GM10248 (cell line): ENCODE measurements around the gene ADCY10.

Experiments
- CTCF ChIA-PET: fragments of 300-600 bp; sonication (Branson Sonifier 250); formaldehyde crosslinking; extraction: SDS; loops from one replicate; lab custom pipeline; 2021; ENCODE audit warnings: antibody characterized with exemption; lab: Yijun Ruan, JAX
- POLR2A ChIA-PET: fragments of 350-650 bp; sonication (Branson Sonifier 250); formaldehyde crosslinking; extraction: SDS; loops from one replicate; lab custom pipeline; 2020; ENCODE audit warnings: antibody characterized with exemption; lab: Yijun Ruan, JAX
- DNase-seq: peaks from one replicate; pipeline ENCODE4 v3.0.0; 2012; ENCODE audit errors: extremely low spot score
- TF ChIP-seq, protein P1 (sequence below): IDR thresholded peaks from 2 replicates; pipeline ENCODE4 v1.5.1; 2012; ENCODE audit warnings: mild to moderate bottlenecking, low read depth; ENCODE audit errors: extremely low read depth, missing control alignments, control extremely low read depth

Gene ADCY10

GRCh38 chr1:167910530-167910929 is 3.4 kb downstream of the ADCY10 start:
- ChIA-PET POLR2A (no interaction called here), CTCF (interaction anchor here (0.8 to 1.6 kb wide), 6 partner anchors 8 to 172 kb away, joined by 3 to 6 read pairs (median 4); no protein-coding TSS in a partner anchor)

GRCh38 chr1:167909691-167910180 is 4.2 kb downstream of the ADCY10 start:
- POLR2A ChIA-PET: no interaction called here
- DNase-seq: no peak

More at GRCh38 chr1:167910530-167910929, 3.4 kb downstream of the ADCY10 start:
- no peak for DNase-seq
- TF ChIP-seq, protein P1, sequence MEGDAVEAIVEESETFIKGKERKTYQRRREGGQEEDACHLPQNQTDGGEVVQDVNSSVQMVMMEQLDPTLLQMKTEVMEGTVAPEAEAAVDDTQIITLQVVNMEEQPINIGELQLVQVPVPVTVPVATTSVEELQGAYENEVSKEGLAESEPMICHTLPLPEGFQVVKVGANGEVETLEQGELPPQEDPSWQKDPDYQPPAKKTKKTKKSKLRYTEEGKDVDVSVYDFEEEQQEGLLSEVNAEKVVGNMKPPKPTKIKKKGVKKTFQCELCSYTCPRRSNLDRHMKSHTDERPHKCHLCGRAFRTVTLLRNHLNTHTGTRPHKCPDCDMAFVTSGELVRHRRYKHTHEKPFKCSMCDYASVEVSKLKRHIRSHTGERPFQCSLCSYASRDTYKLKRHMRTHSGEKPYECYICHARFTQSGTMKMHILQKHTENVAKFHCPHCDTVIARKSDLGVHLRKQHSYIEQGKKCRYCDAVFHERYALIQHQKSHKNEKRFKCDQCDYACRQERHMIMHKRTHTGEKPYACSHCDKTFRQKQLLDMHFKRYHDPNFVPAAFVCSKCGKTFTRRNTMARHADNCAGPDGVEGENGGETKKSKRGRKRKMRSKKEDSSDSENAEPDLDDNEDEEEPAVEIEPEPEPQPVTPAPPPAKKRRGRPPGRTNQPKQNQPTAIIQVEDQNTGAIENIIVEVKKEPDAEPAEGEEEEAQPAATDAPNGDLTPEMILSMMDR: no peak

GRCh38 chr1:167905671-167906070 is 8.3 kb downstream of the ADCY10 start:
- ChIA-PET CTCF (no interaction called here), POLR2A (no interaction called here)
- TF ChIP-seq, protein P1: no peak
- DNase-seq: no peak

More at GRCh38 chr1:167909691-167910180, 4.2 kb downstream of the ADCY10 start:
- CTCF ChIA-PET: interaction anchor here (0.8 to 1.6 kb wide), 5 partner anchors 9 to 173 kb away, joined by 4 to 6 read pairs (median 4); no protein-coding TSS in a partner anchor
- TF ChIP-seq, protein P1: no peak

DNA sequence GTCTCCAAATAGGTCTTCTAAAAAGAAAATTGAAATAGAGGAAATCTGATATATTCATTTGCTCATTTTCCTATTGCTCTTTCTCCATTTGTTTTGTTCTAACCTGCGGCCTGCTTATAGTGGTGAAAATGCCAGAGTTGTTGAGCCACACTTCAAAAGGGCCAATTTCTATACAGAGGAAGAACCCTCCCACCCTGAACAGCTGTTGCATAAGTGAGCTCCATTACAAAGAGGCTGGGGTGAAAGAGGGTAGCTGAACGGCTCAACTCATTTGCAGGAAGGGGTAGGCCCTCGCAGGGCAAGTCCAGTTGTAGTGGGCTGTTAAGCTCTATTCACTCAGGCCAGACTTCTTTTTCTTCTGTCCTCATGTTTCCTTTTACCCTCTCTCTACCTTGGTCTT is 8.8 kb downstream of the ADCY10 start:
- ChIA-PET CTCF (interaction anchor here (1.0 to 1.3 kb wide), 2 partner anchors 9 to 11 kb away, joined by 3 read pairs; no protein-coding TSS in a partner anchor), POLR2A (no interaction called here)
- TF ChIP-seq, protein P1: no peak
- no peak for DNase-seq

DNA sequence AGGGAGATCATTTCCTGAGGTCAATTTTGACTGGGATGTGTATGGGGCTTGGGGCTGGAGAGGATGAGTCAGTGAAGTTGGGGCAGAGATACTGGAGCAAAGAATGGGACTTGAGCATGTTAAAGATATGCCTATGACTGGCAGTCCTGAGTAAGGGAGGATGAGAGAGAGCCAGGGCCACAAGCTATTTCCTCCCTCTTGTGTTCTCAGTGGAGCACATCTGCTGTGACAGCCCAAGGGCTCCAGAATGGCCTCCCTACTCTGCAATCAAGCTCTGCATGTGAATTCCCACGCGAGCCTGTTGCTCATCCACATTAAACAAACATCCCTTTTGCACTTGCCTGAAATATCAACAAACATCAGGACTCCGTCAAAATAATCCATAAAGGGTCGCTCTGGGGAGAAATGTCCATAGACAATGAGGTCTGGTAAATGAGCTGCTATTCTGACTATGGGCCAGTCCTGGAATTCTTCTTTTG is 9.2 kb downstream of the ADCY10 start:
- no peak for DNase-seq
- ChIA-PET CTCF (interaction anchor here (1.0 to 1.6 kb wide), 3 partner anchors 9 to 12 kb away, joined by 3 to 4 read pairs (median 3); no protein-coding TSS in a partner anchor), POLR2A (no interaction called here)
- TF ChIP-seq, protein P1: no peak

DNA sequence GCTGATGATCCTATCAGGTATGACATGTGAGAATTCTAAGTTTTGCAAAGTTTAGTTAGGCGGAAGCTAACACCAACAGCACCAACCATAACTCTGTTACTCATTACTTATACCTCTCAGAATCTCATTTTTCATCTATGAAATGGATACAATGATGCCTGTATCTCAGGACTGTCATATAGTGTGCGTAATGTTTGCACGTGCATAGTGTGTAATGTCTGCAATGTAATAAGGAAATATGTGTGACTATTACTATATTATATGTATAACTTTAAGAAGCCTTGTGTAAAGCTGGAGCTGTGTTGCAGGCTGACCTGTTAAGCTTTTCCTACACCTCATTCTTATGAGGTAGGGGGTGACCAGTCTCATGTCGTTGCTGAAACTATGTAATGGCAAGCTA is 13.0 kb downstream of the ADCY10 start:
- CTCF ChIA-PET: interaction anchor here (1.2 to 1.5 kb wide), 2 partner anchors 17 to 19 kb away, joined by 3 read pairs; no protein-coding TSS in a partner anchor
- no peak for DNase-seq
- POLR2A ChIA-PET: no interaction called here
- TF ChIP-seq, protein P1: no peak
